CD14-positive monocyte (primary cell): ENCODE results near the gene NR1I3. TPM values are rescaled to one million over a fixed set of nuclear protein-coding genes. Genes with fewer than 3 reads are reported as not detected.
A peak's percentile ranks its signal among the peaks of the same experiment; 100 is the strongest.

Experiments
- DNase-seq, 3 donors: peaks; one replicate each; pipeline ENCODE4 v3.0.0-alpha.2; 2011 to 2022
- H2AFZ ChIP-seq: 2 replicates; pipeline ENCODE4 v1.6.0; 2012; ENCODE audit warnings: mild to moderate bottlenecking, low read depth, low read length, inconsistent platforms; ENCODE audit not compliant: insufficient read depth, poor library complexity, severe bottlenecking
- H3K27ac ChIP-seq, 2 donors: 1 replicate in 1 of 2; 2 replicates in 1 of 2; pipeline ENCODE4 v1.5.1; 2012 to 2013; ENCODE audit warnings: low read length in 2 of 2, control low read depth in 1 of 2, inconsistent platforms in 1 of 2, low read depth in 1 of 2, mild to moderate bottlenecking in 1 of 2
- H3K27me3 ChIP-seq, 2 donors: one replicate each; pipeline versions ENCODE4 v1.6.0 to v1.6.1; 2011 to 2013; ENCODE audit warnings: low read length in 2 of 2; ENCODE audit not compliant: control insufficient read depth in 2 of 2, insufficient read depth in 2 of 2
- H3K36me3 ChIP-seq, 2 donors: replicated peaks in 1 of 2; 1 replicate in 1 of 2; 2 replicates in 1 of 2; pipeline versions ENCODE4 v1.5.1 to v1.6.1; 2012 to 2013; ENCODE audit warnings: low read length in 2 of 2, control low read depth in 1 of 2, inconsistent platforms in 1 of 2, mild to moderate bottlenecking in 1 of 2; ENCODE audit not compliant: insufficient read depth in 2 of 2, control insufficient read depth in 1 of 2
- H3K4me1 ChIP-seq, 2 donors: 1 replicate in 1 of 2; 2 replicates in 1 of 2; pipeline versions ENCODE4 v1.5.1 to v1.6.1; 2012 to 2013; ENCODE audit warnings: low read length in 2 of 2, control low read depth in 1 of 2, inconsistent platforms in 1 of 2, mild to moderate bottlenecking in 1 of 2, moderate library complexity in 1 of 2; ENCODE audit not compliant: insufficient read depth in 2 of 2, control insufficient read depth in 1 of 2
- H3K4me2 ChIP-seq: replicated peaks from 2 replicates; pipeline ENCODE3; 2012; ENCODE audit warnings: low read length, moderate library complexity, mild to moderate bottlenecking; ENCODE audit not compliant: poor library complexity, severe bottlenecking; ENCODE audit errors: extremely low read depth
- H3K4me3 ChIP-seq, 3 experiments: fragments of 200-600 bp in 1 of 3; sonication (generic) in 1 of 3; replicated peaks in 1 of 3; 1 replicate in 2 of 3; 2 replicates in 1 of 3; pipeline ENCODE4 v1.5.1; 2011 to 2013; ENCODE audit warnings: low read length in 3 of 3, mild to moderate bottlenecking in 3 of 3, control low read depth in 2 of 3, low read depth in 2 of 3, inconsistent platforms in 1 of 3, moderate library complexity in 1 of 3
- H3K79me2 ChIP-seq: 2 replicates; pipeline ENCODE4 v1.6.0; 2012; ENCODE audit warnings: mild to moderate bottlenecking, control low read depth, inconsistent platforms, low read length, moderate library complexity; ENCODE audit not compliant: insufficient read depth
- H3K9ac ChIP-seq: 2 replicates; pipeline ENCODE4 v1.6.0; 2017; ENCODE audit warnings: low read length, mild to moderate bottlenecking; ENCODE audit not compliant: insufficient read depth, poor library complexity, severe bottlenecking
- H3K9me3 ChIP-seq, 2 donors: replicated peaks in 1 of 2; 1 replicate in 1 of 2; 2 replicates in 1 of 2; pipeline versions ENCODE4 v1.5.1 to v1.6.1; 2012 to 2013; ENCODE audit warnings: low read length in 2 of 2, control low read depth in 1 of 2; ENCODE audit not compliant: control insufficient read depth in 1 of 2, insufficient read depth in 1 of 2
- H4K20me1 ChIP-seq: 2 replicates; pipeline ENCODE4 v1.6.0; 2012; ENCODE audit warnings: mild to moderate bottlenecking, low read length, control low read depth, moderate library complexity; ENCODE audit not compliant: insufficient read depth
- H3K27ac Mint-ChIP-seq, 7 donors: one replicate each; pipeline ENCODE4 v1.8.0; 2020; ENCODE audit warnings: mild to moderate bottlenecking in 7 of 7, mixed read lengths in 7 of 7, moderate library complexity in 6 of 7, inconsistent platforms in 2 of 7
- H3K27me3 Mint-ChIP-seq, 3 donors: one replicate each; pipeline ENCODE4 v1.8.0; 2021 to 2022; ENCODE audit warnings: low read depth in 3 of 3, mild to moderate bottlenecking in 3 of 3, mixed read lengths in 3 of 3, moderate library complexity in 3 of 3, inconsistent platforms in 1 of 3
- H3K36me3 Mint-ChIP-seq, 2 donors: one replicate each; pipeline ENCODE4 v1.8.0; 2020; ENCODE audit warnings: mixed read lengths in 2 of 2, inconsistent platforms in 1 of 2, mild to moderate bottlenecking in 1 of 2
- H3K4me1 Mint-ChIP-seq: one replicate; pipeline ENCODE4 v1.8.0; 2020; ENCODE audit warnings: mild to moderate bottlenecking, mixed read lengths
- H3K4me3 Mint-ChIP-seq, 2 donors: one replicate each; pipeline ENCODE4 v1.8.0; 2020; ENCODE audit warnings: mild to moderate bottlenecking in 2 of 2, mixed read lengths in 2 of 2, moderate library complexity in 1 of 2
- H3K9me3 Mint-ChIP-seq, 7 donors: one replicate each; pipeline ENCODE4 v1.8.0; 2020 to 2022; ENCODE audit warnings: mixed read lengths in 7 of 7, mild to moderate bottlenecking in 6 of 7, moderate library complexity in 6 of 7, inconsistent platforms in 2 of 7
- WGBS: methylation state at CpG from one replicate; pipeline ENCODE4 v1.1.5; 2013; ENCODE audit warnings: missing lambda C conversion rate; ENCODE audit not compliant: insufficient coverage; 5-methylcytosine and 5-hydroxymethylcytosine counted together
- intact Hi-C, 2 donors: fragments of 100-400 bp; cut with micrococcal nuclease; formaldehyde crosslinking; loops; one replicate each; pipeline versions ENCODE4 v1.15.0 to v1.15.1; 2023
- polyA minus RNA-seq: library from RNA; depleted of rRNA, polyadenylated mRNA; stranded (reverse); fragments of >200 nt; gene quantifications from 2 replicates; pipeline ENCODE4 v1.2.3, GENCODE V29; 2012
- polyA plus RNA-seq, 3 donors: library from polyadenylated mRNA; depleted of rRNA in 1 of 3; unstranded in 2 of 3; stranded (reverse) in 1 of 3; fragments of 300-500 nt in 2 of 3; fragments of >200 nt in 1 of 3; fragmentation: Illumina TruSeq in 2 of 3; gene quantifications; 1 replicate in 2 of 3; 2 replicates in 1 of 3; pipeline ENCODE4 v1.2.3, GENCODE V29; 2012 to 2021
- total RNA-seq, 12 experiments: library from RNA in 1 of 12; stranded (reverse) in 1 of 12; fragments of 120-200 nt in 1 of 12; gene quantifications; one replicate each; pipeline ENCODE4 v1.2.4 and lab custom pipeline; 2013 to 2026; ENCODE audit warnings: mixed read lengths in 6 of 12, inconsistent platforms in 1 of 12
- TF ChIP-seq, protein P1 (sequence below): fragments of 200-600 bp; IDR thresholded peaks from one replicate; pipeline ENCODE4 v1.8.0; 2022; ENCODE audit warnings: antibody characterized with exemption, mild to moderate bottlenecking

Gene NR1I3, protein sequence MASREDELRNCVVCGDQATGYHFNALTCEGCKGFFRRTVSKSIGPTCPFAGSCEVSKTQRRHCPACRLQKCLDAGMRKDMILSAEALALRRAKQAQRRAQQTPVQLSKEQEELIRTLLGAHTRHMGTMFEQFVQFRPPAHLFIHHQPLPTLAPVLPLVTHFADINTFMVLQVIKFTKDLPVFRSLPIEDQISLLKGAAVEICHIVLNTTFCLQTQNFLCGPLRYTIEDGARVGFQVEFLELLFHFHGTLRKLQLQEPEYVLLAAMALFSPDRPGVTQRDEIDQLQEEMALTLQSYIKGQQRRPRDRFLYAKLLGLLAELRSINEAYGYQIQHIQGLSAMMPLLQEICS
- total RNA-seq (2013) = not detected
- polyA plus RNA-seq (not detected), polyA minus RNA-seq (not detected in 2 replicates), total RNA-seq (lab: John Stamatoyannopoulos, UW) (0 to 0.69 (median 0.07) reads per million in 11 experiments)

DNA sequence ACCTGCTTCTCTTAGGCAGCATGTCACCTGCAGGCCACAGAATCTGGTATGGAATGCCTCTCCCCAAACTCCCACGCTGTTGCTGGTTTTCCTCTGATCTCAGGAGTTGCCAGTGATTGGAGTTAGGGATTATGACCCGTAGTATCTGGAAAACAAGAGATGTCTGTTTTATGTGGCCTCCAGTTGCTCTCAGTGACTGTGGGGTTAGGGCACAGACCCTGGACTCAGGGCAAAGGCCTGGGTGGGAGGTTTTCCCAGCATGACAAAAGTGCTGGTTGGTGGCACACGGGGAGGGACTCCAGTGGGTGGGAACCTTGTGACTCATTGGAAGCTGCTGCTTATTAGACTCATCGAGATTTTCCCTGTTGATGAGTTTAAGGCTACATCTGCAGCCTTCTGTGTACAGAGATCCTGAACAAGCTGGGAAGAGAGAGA is at the start of gene NR1I3:
Gene NR1I3 (minus strand): TSS at position 165 of the 435 bp plus-strand sequence. CDS start 1,638 bp downstream, outside the sequence.
- no peak within 1 kb of the TSS for H3K4me3 ChIP-seq
- H3K4me1 ChIP-seq = peaks cover 6 to 13% of the 10 kb centered on the region in 2 donors
- H3K27ac Mint-ChIP-seq = peak within 1 kb of the TSS in 1 of 7 donors; percentile 34
- no peak within 1 kb of the TSS for H3K27ac ChIP-seq
- H3K9me3 ChIP-seq = no peaks in the 10 kb centered on the region
- no peak within 1 kb of the TSS for H3K4me3 Mint-ChIP-seq
- no peak within 1 kb of the TSS for H3K4me2 ChIP-seq
- peaks cover 12% of the 10 kb centered on the region for H3K4me1 Mint-ChIP-seq
- H3K27me3 ChIP-seq = no peaks in the 10 kb centered on the region
- TF ChIP-seq, protein P1, sequence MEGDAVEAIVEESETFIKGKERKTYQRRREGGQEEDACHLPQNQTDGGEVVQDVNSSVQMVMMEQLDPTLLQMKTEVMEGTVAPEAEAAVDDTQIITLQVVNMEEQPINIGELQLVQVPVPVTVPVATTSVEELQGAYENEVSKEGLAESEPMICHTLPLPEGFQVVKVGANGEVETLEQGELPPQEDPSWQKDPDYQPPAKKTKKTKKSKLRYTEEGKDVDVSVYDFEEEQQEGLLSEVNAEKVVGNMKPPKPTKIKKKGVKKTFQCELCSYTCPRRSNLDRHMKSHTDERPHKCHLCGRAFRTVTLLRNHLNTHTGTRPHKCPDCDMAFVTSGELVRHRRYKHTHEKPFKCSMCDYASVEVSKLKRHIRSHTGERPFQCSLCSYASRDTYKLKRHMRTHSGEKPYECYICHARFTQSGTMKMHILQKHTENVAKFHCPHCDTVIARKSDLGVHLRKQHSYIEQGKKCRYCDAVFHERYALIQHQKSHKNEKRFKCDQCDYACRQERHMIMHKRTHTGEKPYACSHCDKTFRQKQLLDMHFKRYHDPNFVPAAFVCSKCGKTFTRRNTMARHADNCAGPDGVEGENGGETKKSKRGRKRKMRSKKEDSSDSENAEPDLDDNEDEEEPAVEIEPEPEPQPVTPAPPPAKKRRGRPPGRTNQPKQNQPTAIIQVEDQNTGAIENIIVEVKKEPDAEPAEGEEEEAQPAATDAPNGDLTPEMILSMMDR = no peak
- 82% methylated on average over 3 of the region's 4 CpGs for WGBS
- no peaks in the 10 kb centered on the region for H4K20me1 ChIP-seq
- peaks cover 0 to 6% (median 0%) of the 10 kb centered on the region in 3 donors for H3K27me3 Mint-ChIP-seq
- no peak within 1 kb of the TSS for H2AFZ ChIP-seq
- no peak within 1 kb of the TSS for H3K9ac ChIP-seq
- intact Hi-C loops = no loop called here
- H3K36me3 Mint-ChIP-seq = no peaks in the 10 kb centered on the region
- no peaks in the 10 kb centered on the region for H3K9me3 Mint-ChIP-seq
- H3K79me2 ChIP-seq = no peaks in the 10 kb centered on the region
- DNase-seq = peak in 1 of 3 donors; percentile 13
- H3K36me3 ChIP-seq = no peaks in the 10 kb centered on the region

DNA sequence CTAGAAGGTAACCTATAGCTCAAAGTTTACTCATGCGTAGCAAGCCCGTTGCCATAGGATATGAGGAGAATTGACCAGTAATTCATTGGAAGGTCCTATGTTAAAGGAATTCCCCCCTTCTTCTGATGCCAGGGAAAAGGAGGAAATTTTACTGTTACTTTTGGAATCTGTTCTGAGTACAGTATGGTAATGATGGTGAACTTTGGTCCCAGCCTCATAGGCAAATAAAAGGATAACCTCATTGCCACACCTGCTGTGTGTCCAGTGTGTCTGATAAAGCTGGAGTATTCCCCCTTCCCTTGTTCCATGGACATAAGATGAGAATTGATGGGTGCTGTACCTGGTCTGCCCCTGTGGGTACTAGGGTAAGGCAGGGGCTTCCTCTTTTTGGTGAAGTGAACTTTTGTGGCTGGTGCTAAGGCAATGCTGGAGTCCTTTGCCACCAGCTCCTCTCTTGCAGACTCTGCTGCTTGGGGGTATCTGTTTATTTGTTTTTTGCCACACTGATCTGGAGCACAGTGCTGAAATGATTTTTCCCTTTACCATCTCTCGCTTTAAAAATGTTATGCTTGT is 49.6 kb upstream of the NR1I3 start:
- Mint-ChIP-seq H3K9me3 (no peaks in the 10 kb centered on the region), H3K36me3 (no peaks in the 10 kb centered on the region), H3K27ac (no peak overlapping the region), H3K27me3 (peaks cover 4 to 6% (median 4%) of the 10 kb centered on the region in 3 donors), H3K4me3 (no peak overlapping the region), H3K4me1 (peaks cover 6% of the 10 kb centered on the region)
- H3K4me1 ChIP-seq = no peaks in the 10 kb centered on the region
- no peak overlapping the region for H3K27ac ChIP-seq
- H3K27me3 ChIP-seq = no peaks in the 10 kb centered on the region
- no peak for DNase-seq
- H3K36me3 ChIP-seq = no peaks in the 10 kb centered on the region
- H3K79me2 ChIP-seq = no peaks in the 10 kb centered on the region
- TF ChIP-seq, protein P1 = no peak
- no peak overlapping the region for H3K4me2 ChIP-seq
- no peak overlapping the region for H3K9ac ChIP-seq
- H3K4me3 ChIP-seq = no peak overlapping the region
- intact Hi-C loops = no loop called here
- H2AFZ ChIP-seq = no peak overlapping the region
- WGBS = no CpG with 5 or more reads among the region's 3 CpGs
- H4K20me1 ChIP-seq = no peaks in the 10 kb centered on the region
- no peaks in the 10 kb centered on the region for H3K9me3 ChIP-seq
